HG03342 (cell line): ENCODE results near the gene TBX18.
A peak's percentile ranks its signal among the peaks of the same experiment; 100 is the strongest.

Experiments
- ATAC-seq: cut with Tn5 transposase; IDR thresholded peaks from one replicate; pipeline ENCODE4 v1.9.1; 2021; ENCODE audit warnings: mild to moderate bottlenecking, moderate library complexity; ENCODE audit not compliant: unreplicated experiment

The TBX18 gene

DNA sequence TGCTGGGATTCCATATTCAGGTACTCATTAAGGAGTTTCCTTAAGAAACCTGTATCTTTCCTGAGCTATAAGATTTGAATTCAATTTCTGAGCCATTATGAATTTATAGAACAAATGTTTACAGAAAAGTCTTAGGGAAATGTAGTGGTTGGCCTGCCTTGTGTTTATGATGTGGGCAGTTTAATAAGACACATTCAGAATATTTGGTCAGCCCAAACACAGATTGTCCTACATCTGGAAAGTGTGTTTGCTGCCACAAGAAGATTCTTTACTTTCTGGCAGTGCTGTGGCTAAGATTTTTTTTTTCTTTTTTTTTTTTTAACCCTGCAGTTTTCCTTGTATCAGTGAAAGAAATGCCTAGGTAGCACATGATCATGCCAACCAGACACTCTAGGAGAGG, 15.2 kb downstream of the TBX18 start:
- no peak for ATAC-seq

GRCh38 chr6:84748376-84748775, 16.0 kb downstream of the TBX18 start:
- no peak for ATAC-seq

- ATAC-seq, result no peak
These were observed 20.8 kb downstream of the TBX18 start for GRCh38 chr6:84743616-84744015.

GRCh38 chr6:84740385-84740784, 24.0 kb downstream of the TBX18 start:
- no peak for ATAC-seq

DNA sequence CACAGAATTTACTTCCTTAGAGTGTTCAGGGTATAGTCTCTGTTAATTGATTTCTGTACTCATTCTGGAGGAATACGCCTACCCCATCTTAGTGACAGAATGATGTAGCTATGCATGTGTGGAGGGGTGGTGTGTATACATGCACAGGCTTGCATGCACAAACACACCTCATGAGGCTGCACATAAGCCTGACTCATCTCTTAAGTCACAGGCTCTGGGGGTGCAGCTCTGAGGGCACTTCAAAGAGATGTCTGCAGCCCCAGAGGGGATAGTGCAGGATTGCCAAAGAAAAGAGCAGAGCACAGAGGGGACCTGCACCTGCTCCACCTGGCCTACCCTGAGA, 24.6 kb downstream of the TBX18 start:
- ATAC-seq, result no peak

GRCh38 chr6:84738996-84739865, 25.2 kb downstream of the TBX18 start:
- no peak for ATAC-seq

GRCh38 chr6:84733889-84734288, 30.5 kb downstream of the TBX18 start:
- ATAC-seq, result no peak

DNA sequence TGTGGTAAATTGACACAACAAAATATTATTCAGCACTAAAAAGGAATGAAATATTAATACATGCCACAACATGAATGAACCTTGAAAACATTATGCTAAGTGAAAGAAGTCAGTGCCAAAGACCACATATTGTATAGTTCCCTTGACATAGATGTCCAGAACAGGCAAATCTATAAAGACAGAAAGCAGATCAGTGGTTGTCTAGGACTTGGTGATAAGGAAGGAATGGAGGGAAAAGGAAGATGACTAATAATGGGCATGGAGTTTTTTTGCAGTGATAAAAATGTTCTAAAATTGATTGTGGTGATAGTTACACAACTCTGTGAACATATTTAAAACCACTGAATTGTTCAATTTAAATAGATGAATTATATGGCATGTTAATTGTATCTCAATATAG, 32.5 kb downstream of the TBX18 start:
- ATAC-seq, result no peak

- ATAC-seq, result no peak
These were observed 33.0 kb downstream of the TBX18 start for GRCh38 chr6:84731401-84731800.

DNA sequence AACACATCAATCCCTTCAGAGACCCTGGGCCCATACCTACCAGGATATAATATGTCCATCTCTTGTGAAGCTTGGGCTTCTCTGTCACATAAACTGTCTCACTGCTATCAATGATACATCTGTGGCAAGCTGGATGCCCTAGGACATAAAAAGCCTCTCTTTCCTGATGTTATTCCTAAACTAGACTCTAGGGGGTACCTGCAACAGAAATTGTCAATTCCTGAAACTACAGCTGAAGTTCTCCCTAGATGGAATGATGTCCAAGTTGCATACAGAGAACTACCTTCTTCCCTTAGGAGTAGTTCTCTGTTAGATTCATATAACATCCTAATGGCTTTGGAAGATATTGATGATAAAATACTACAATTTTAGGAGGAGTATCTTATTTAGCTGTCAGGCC, 35.8 kb downstream of the TBX18 start:
- ATAC-seq, result peak; percentile 71

- no peak for ATAC-seq
These were observed 45.2 kb downstream of the TBX18 start for GRCh38 chr6:84719152-84719551.

- no peak for ATAC-seq
These were observed 46.1 kb downstream of the TBX18 start for GRCh38 chr6:84718038-84718955.

GRCh38 chr6:84709121-84709520, 55.3 kb downstream of the TBX18 start:
- ATAC-seq, result no peak

GRCh38 chr6:84707171-84707570, 57.2 kb downstream of the TBX18 start:
- ATAC-seq, result no peak

GRCh38 chr6:84696166-84696565, 68.2 kb downstream of the TBX18 start:
- ATAC-seq, result no peak

DNA sequence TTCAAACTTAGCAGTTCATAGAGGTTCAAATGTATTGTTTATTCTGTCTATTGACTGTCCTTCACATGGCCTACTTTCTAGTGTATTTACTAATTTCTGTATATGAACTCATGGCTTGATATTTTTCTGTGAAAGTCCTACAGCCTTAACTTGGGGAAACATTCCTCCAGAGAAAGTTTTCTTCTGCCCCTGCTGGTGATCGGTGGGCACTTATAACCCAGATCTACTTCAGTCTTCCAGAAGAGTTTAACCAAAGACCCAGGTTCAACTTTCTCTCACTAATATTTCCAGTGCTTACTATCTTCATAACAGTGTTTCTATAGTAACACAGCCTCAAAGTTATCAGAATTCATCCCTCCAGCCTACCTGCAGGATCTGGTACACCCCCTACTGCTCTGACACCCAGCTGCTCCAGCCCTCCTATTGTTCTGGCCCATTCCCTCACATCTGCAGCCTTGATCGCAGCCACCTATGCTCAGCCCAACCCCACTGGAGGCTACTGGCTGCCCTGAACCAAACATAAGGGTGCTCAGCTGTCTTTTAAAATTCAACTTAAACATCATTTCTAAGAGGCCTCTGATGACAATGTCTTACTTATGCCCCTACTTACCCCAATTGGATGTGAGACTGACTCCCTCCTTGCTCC, 72.3 kb downstream of the TBX18 start:
- ATAC-seq, result no peak

DNA sequence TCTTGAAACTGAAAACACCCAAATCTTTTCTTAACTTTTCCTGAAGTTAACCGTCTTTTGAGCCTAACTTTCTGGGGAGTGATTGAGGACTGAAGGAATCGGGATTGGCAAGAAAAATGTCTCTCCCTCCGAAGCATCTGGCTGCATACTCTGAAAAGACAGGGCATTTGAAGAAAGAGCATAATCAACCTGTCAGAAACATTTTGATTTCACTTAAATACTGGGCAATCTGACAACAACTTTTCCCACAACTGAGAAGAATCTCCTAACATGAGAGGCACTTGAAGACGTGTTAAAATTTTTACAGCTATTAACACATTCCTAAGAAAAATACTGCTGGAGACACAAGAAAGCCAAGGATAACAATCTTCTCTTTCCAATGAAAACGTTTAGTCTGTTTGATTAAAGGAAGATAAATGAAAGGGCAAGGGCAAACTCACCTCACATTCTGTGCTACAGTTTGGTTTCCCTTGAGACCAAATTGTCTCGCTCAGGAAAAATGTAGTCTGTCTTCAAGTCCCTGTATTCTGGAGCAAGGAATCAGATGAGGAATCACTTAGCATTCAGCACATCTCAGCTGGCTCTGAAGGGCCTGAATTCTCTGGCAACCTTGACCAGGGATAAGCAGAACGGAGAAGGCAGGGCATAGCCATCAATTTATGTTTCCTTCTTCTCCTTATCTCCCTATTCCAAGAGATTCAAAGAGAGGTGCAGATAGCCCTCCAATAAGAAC, 76.1 kb downstream of the TBX18 start:
- no peak for ATAC-seq

DNA sequence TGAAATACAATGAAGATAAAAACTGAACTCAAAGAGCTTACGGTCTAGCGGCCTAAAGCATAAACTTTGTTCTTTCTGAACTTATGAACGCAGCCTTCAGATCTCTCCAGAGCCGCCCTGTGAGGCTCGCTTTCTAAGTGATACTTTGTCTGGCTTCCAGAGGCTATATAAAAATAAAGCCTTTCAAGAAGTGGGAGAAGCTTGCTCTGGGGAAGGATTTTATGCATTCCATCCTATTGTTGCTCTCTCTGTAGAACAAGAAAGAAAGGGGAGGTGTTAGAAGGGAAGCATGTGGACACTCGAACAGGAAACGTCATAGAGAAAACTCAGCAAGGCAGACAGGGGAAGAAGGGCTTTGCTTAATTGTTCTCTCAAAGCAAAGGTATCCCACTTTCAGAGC, 77.0 kb downstream of the TBX18 start:
- no peak for ATAC-seq

DNA sequence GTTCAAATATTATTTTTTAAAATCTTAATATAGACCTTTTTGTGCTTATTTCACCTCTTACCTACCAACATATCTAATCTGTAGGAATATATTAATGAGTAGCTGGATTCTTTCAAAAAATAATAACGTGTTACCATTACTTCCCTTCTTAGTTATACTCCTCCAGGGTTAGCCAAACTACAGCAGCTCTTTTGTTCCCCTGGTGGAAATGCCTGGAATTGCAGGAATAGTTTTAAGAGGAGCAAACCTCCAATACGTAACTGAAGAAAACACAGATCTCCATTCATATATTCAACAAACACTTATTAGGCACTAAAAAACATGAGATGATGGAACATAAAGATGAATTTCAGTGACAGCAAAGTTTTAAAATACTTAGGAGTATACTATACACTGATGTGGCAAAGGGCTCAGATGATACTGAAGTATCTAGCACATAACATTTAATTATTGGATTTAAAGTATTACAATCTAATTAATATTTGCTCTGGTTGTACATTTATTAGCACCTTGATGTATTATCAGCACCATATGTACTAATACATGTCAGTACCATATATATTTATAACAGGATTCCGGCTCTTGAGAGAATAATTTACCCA, 78.3 kb downstream of the TBX18 start:
- ATAC-seq, result peak; percentile 75

DNA sequence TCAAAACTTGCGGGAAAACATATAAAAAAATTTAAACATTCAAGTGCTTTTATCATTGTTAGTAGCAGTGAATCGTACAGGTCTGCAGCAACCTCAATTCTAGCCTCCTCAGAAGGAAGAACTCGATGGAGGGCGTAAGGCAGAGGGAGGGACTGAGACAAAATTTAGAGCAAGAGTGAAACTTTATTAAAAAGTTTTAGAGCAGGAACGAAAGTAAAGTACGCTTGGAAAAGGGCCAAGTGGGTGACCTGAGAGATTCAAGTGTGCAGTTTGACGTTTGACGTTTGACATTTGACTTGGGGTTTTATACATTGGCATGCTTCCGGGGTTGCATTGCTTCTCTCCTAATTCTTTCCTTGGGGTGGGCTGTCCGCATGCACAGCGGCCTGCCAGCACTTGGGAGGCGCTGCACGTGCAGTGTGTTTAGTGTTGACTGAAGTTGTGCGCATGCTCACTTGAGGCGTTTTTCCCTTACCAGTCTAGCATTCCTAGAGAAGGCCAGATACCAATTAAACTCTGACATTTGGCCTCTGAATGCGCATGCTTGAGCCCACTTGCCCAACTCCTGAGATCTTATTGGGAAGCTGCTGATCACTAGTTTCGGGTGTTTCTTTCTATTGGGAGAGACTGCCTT, 82.6 kb downstream of the TBX18 start:
- no peak for ATAC-seq
